Eye (tissue), 1 donor: ENCODE measurements around the gene THRA.

Experiments used
- DNase-seq: peaks from one replicate; pipeline ENCODE4 v3.0.0-alpha.2; 2015

Gene THRA

GRCh38 chr17:40086150-40087044 is 23.6 kb downstream of the THRA start:
- peak; percentile 70 for DNase-seq

GRCh38 chr17:40087049-40087794 is 24.5 kb downstream of the THRA start:
- DNase-seq, result no peak

GRCh38 chr17:40087903-40088718 is 25.3 kb downstream of the THRA start:
- DNase-seq, result no peak

GRCh38 chr17:40089077-40089895 is 26.5 kb downstream of the THRA start:
- no peak for DNase-seq

GRCh38 chr17:40090237-40091119 is 27.7 kb downstream of the THRA start:
- DNase-seq, result no peak

GRCh38 chr17:40091691-40092397 is 29.1 kb downstream of the THRA start:
- DNase-seq, result peak; percentile 39

GRCh38 chr17:40092581-40092980 is 29.8 kb downstream of the THRA start:
- peak; percentile 40 for DNase-seq

- peak; percentile 47 for DNase-seq
Observed at GRCh38 chr17:40093005-40093579, 30.3 kb downstream of the THRA start.

GRCh38 chr17:40093580-40094201 is 30.9 kb downstream of the THRA start:
- no peak for DNase-seq

GRCh38 chr17:40094874-40095273 is 32.1 kb downstream of the THRA start:
- no peak for DNase-seq

GRCh38 chr17:40095351-40095943 is 32.7 kb downstream of the THRA start:
- DNase-seq, result no peak

GRCh38 chr17:40095944-40096791 is 33.4 kb downstream of the THRA start:
- DNase-seq, result no peak

GRCh38 chr17:40097087-40097486 is 34.3 kb downstream of the THRA start:
- no peak for DNase-seq

- DNase-seq, result no peak
Observed at GRCh38 chr17:40097931-40098845, 35.4 kb downstream of the THRA start.

- DNase-seq, result peak; percentile 98
Observed at GRCh38 chr17:40098846-40099618, 36.3 kb downstream of the THRA start.
